ENCODE data around the gene TMEM237. TPM values are rescaled to one million over a fixed set of nuclear protein-coding genes. Genes with fewer than 3 reads are reported as not detected.

Gene TMEM237
- polyA plus RNA-seq, 1 of the 3 experiments (the other 2 are of a cell fraction), result 67.2 TPM

DNA sequence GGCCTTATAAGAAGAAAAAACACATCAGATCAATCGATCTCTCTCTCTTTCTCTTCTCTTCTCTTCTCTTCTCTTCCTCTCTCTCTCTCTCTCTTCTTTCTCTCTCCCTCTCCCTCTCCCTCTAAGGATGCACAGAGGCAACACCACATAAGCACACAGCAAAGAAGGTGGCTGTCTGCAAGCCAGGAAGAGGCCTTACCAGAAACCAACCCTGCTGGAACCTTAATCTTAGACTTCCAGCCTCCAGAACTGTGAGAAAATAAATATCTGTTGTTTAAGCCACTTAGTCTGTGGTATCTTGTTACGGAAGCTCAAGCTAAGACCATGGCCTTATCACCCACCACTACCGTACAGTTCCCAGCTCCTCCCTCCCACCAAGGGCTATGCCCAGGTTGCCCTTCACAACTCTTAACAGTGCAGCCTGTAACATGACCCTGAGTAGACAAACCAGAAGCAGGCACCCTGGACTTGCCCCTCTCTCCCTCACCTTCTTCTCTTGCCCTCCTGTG, 25.2 kb upstream of the TMEM237 start:
- no peak for DNase-seq
- Histone ChIP-seq H3F3A (replicated peaks; ENCODE audit: insufficient read depth) (peaks cover 6% of the 10 kb centered on the region), H3K4me1 (ENCODE audit: control insufficient read depth in 1 of 2, insufficient read depth in 2 of 2, low read depth in 1 of 2, low read length in 1 of 2) (peaks cover 0 to 3% of the 10 kb centered on the region in 2 experiments; a peak in 1 of 4 replicates), H3K36me3 (replicated peaks in 1 of 2; ENCODE audit: control insufficient read depth in 1 of 2, insufficient read depth in 2 of 2, low read length in 1 of 2) (peaks cover 0 to 4% of the 10 kb centered on the region in 2 experiments), H2AFZ (ENCODE audit: low read depth) (no peak overlapping the region), H4K20me1 (ENCODE audit: insufficient read depth) (no peaks in the 10 kb centered on the region), H3K9me3 (no peaks in the 10 kb centered on the region), H3K79me2 (ENCODE audit: insufficient read depth) (no peaks in the 10 kb centered on the region), H3K4me2 (no peak overlapping the region), H3K9me2 (no peaks in the 10 kb centered on the region), H3K27ac (ENCODE audit: low read depth in 2 of 2, low read length in 1 of 2) (no peak overlapping the region), H3K27me3 (ENCODE audit: insufficient read depth) (no peaks in the 10 kb centered on the region), H3K9ac (no peak overlapping the region), H3K4me3 (ENCODE audit: low read depth in 2 of 2, low read length in 1 of 2) (no peak overlapping the region)
- ChIA-PET CTCF (interaction anchor here (1.1 to 1.2 kb wide), 2 partner anchors 14 to 490 kb away, joined by 3 to 4 read pairs; no protein-coding TSS in a partner anchor), POLR2A (no interaction called here)
- TF ChIP-seq NFIC (IDR thresholded peaks at IDR 0.05; ENCODE audit: borderline replicate concordance), result no peak
- no peak for TF ChIP-seq SMC3 (IDR thresholded peaks at IDR 0.05; ENCODE audit: low read depth, low read length)
- no peak for TF ChIP-seq POLR2AphosphoS5 (IDR thresholded peaks at IDR 0.05; ENCODE audit: low read depth, low read length)
- no peak for TF ChIP-seq CTCF (IDR thresholded peaks at IDR 0.05)
- no peak for TF ChIP-seq GABPA (IDR thresholded peaks at IDR 0.05; ENCODE audit: low read depth)
- TF ChIP-seq, protein P1, sequence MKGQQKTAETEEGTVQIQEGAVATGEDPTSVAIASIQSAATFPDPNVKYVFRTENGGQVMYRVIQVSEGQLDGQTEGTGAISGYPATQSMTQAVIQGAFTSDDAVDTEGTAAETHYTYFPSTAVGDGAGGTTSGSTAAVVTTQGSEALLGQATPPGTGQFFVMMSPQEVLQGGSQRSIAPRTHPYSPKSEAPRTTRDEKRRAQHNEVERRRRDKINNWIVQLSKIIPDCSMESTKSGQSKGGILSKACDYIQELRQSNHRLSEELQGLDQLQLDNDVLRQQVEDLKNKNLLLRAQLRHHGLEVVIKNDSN (IDR thresholded peaks at IDR 0.05; ENCODE audit: borderline replicate concordance, low read depth), result no peak
- TF ChIP-seq GATA2 (CRISPR knock-in tag; IDR thresholded peaks at IDR 0.05), result no peak
- TF ChIP-seq JUND (IDR thresholded peaks at IDR 0.05), result no peak
- TF ChIP-seq EZH2phosphoT487 (IDR thresholded peaks at IDR 0.05; ENCODE audit: borderline replicate concordance, low read depth), result no peak
- TF ChIP-seq, protein P2, sequence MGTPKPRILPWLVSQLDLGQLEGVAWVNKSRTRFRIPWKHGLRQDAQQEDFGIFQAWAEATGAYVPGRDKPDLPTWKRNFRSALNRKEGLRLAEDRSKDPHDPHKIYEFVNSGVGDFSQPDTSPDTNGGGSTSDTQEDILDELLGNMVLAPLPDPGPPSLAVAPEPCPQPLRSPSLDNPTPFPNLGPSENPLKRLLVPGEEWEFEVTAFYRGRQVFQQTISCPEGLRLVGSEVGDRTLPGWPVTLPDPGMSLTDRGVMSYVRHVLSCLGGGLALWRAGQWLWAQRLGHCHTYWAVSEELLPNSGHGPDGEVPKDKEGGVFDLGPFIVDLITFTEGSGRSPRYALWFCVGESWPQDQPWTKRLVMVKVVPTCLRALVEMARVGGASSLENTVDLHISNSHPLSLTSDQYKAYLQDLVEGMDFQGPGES (IDR thresholded peaks at IDR 0.05; ENCODE audit: low read depth, low read length), result no peak
- 84% methylated on average over 3 of the region's 3 CpGs for WGBS (ENCODE audit: low lambda C conversion rate)

GRCh38 chr2:201664334-201664733, 21.0 kb upstream of the TMEM237 start:
- no peak overlapping the region for H3K9ac ChIP-seq
- no peaks in the 10 kb centered on the region for H3K36me3 ChIP-seq (replicated peaks in 1 of 2; ENCODE audit: control insufficient read depth in 1 of 2, insufficient read depth in 2 of 2, low read length in 1 of 2)
- 93% methylated on average over 8 of the region's 8 CpGs for WGBS (ENCODE audit: low lambda C conversion rate)
- peaks cover 0 to 3% of the 10 kb centered on the region in 2 experiments; a peak in 1 of 4 replicates for H3K4me1 ChIP-seq (ENCODE audit: control insufficient read depth in 1 of 2, insufficient read depth in 2 of 2, low read depth in 1 of 2, low read length in 1 of 2)
- no peak for TF ChIP-seq YY1 (IDR thresholded peaks at IDR 0.05; ENCODE audit: low read depth)
- POLR2A ChIA-PET, result no interaction called here
- no peaks in the 10 kb centered on the region for H3K9me3 ChIP-seq
- peaks cover 6% of the 10 kb centered on the region for H3F3A ChIP-seq (replicated peaks; ENCODE audit: insufficient read depth)
- no peaks in the 10 kb centered on the region for H3K79me2 ChIP-seq (ENCODE audit: insufficient read depth)
- CTCF ChIA-PET, result interaction anchor here (0.9 to 1.2 kb wide), 2 partner anchors 12 to 14 kb away, joined by 3 read pairs; no protein-coding TSS in a partner anchor
- no peak for DNase-seq
- no peak overlapping the region for H3K27ac ChIP-seq (ENCODE audit: low read depth in 2 of 2, low read length in 1 of 2)
- H3K4me3 ChIP-seq (ENCODE audit: low read depth in 2 of 2, low read length in 1 of 2), result no peak overlapping the region
- no peaks in the 10 kb centered on the region for H3K9me2 ChIP-seq
- no peak overlapping the region for H2AFZ ChIP-seq (ENCODE audit: low read depth)
- no peaks in the 10 kb centered on the region for H3K27me3 ChIP-seq (ENCODE audit: insufficient read depth)
- no peaks in the 10 kb centered on the region for H4K20me1 ChIP-seq (ENCODE audit: insufficient read depth)
- no peak overlapping the region for H3K4me2 ChIP-seq

Data from SK-N-SH (cell line).